ENCODE measurements around the gene CD83. TPM values are rescaled to one million over a fixed set of nuclear protein-coding genes. Genes with fewer than 3 reads are reported as not detected.
"Not testable (repeated sequence)": the region's sequence is repeated elsewhere in the genome, so short reads cannot be mapped to it uniquely, and the experiment has no call there.

CD83 gene
- polyA plus RNA-seq (ENCODE audit: low read depth in 6 of 6), result 100 to 1,000 TPM in 4 of 6 donors, 10 to 100 TPM in 2; 57.0 to 622 (median 209) TPM

- peaks cover 0 to 4% (median 0%) of the 10 kb centered on the region in 3 donors for H3K27me3 Mint-ChIP-seq
- ATAC-seq (ENCODE audit: low read depth in 2 of 2) (peak; percentile 56 to 62), DNase-seq (peak; percentile 94)
- H3K36me3 Mint-ChIP-seq, result peaks cover 24 to 29% of the 10 kb centered on the region in 2 donors
- H3K27ac Mint-ChIP-seq, result peak within 1 kb of the TSS; percentile 98 to 100 (median 99)
- peak within 1 kb of the TSS; percentile 94 to 99 (median 98) for H3K4me3 Mint-ChIP-seq
- H3K9me3 Mint-ChIP-seq, result peaks cover 0 to 6% (median 0%) of the 10 kb centered on the region in 7 donors
- peaks cover 37 to 56% (median 49%) of the 10 kb centered on the region in 3 donors for H3K4me1 Mint-ChIP-seq
Observed at GRCh38 chr6:14117158-14118090, at the start of gene CD83. TSS of gene CD83 (plus strand) at chr6:14117772. CDS start at chr6:14117812, 40 bp downstream.

DNA sequence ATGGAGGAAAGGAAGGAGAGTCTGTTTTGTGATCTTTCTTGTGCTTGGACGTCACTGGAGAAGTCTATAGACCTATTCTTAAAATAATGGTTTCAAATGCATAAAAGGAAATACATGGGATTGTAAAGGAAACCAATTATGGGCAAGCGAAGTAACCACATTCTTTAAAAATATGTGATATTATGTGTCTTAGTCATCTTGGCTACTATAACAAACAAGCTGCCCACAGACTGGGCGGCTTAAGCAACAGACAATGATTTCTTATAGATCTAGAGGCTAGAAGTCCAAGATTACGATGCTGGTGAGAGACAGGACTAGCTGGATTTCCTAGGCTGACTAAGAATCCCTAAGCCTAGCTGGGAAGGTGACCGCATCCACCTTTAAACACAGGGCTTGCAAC lies 49.4 kb upstream of the CD83 start:
- Mint-ChIP-seq H3K27me3 (no peaks in the 10 kb centered on the region), H3K27ac (peak overlapping the region; percentile 10 to 89 (median 59)), H3K4me1 (peaks cover 7 to 45% (median 16%) of the 10 kb centered on the region in 3 donors), H3K4me3 (peak overlapping the region in 1 of 8 donors; percentile 3), H3K36me3 (no peaks in the 10 kb centered on the region), H3K9me3 (peaks cover 0 to 4% (median 0%) of the 10 kb centered on the region in 7 donors)
- ATAC-seq (ENCODE audit: low read depth in 2 of 2) (no peak), DNase-seq (no peak)

GRCh38 chr6:14068623-14069022 lies 48.9 kb upstream of the CD83 start:
- Mint-ChIP-seq H3K36me3 (no peaks in the 10 kb centered on the region), H3K9me3 (no peaks in the 10 kb centered on the region), H3K4me1 (peaks cover 11 to 48% (median 19%) of the 10 kb centered on the region in 3 donors), H3K27ac (peak overlapping the region in 5 of 6 donors; percentile 10 to 89 (median 47)), H3K4me3 (no peak overlapping the region), H3K27me3 (no peaks in the 10 kb centered on the region)
- no peak for DNase-seq
- no peak for ATAC-seq (ENCODE audit: low read depth in 2 of 2)

GRCh38 chr6:14070457-14070856 lies 47.1 kb upstream of the CD83 start:
- Mint-ChIP-seq H3K36me3 (no peaks in the 10 kb centered on the region), H3K27me3 (no peaks in the 10 kb centered on the region), H3K4me3 (no peak overlapping the region), H3K4me1 (peaks cover 29 to 62% (median 32%) of the 10 kb centered on the region in 3 donors), H3K9me3 (no peaks in the 10 kb centered on the region), H3K27ac (peak overlapping the region in 3 of 6 donors; percentile 12 to 77 (median 42))
- DNase-seq (no peak), ATAC-seq (ENCODE audit: low read depth in 2 of 2) (no peak)

- no peaks in the 10 kb centered on the region for H3K27me3 Mint-ChIP-seq
- H3K9me3 Mint-ChIP-seq, result no peaks in the 10 kb centered on the region
- peaks cover 24 to 66% (median 26%) of the 10 kb centered on the region in 3 donors for H3K4me1 Mint-ChIP-seq
- H3K27ac Mint-ChIP-seq, result peak overlapping the region; percentile 15 to 86 (median 62)
- ATAC-seq (ENCODE audit: low read depth in 2 of 2) (no peak), DNase-seq (no peak)
- H3K4me3 Mint-ChIP-seq, result no peak overlapping the region
- H3K36me3 Mint-ChIP-seq, result no peaks in the 10 kb centered on the region
Observed at GRCh38 chr6:14072084-14072483, 45.5 kb upstream of the CD83 start.

DNA sequence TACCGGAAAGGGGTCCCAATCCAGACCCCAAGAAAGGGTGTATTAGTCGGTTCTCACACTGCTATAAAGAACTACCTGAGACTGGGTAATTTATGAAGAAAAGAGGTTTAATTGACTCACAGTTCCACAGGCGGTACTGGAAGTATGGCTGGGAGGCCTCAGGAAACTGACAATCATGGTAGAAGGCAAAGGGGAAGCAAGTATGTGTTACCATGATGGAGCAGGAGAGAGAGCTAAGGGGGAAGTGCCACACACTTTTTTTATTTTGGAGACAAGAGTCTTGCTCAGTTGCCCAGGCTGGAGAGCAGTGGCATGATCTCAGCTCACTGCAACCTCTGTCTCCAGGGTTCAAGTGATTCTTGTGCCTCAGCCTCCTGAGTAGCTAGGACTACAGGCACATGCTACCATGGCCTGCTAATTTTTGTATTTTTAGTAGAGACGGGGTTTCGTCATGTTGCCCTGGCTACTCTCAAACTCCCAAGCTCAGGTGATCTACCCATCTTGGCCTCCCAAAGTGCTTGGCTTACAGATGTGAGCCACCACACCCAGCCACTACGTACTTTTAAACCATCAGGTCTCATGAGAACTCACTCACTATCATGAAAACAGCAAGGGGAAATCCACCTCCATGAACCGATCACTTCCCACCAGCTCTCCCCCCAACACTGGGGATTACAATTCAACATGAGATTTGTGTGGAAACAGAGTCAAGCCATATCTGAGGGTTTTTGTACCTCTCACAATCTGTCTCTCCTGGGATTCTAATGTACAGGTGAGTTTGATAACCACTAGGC lies 43.8 kb upstream of the CD83 start:
- not testable (repeated sequence) for H3K9me3 Mint-ChIP-seq, H3K36me3 Mint-ChIP-seq, H3K27me3 Mint-ChIP-seq
- ATAC-seq (ENCODE audit: low read depth in 2 of 2) (peak; percentile 67 to 69), DNase-seq (peak; percentile 77)
- H3K27ac Mint-ChIP-seq, result peak overlapping the region; percentile 98 to 99 (median 99)
- H3K4me1 Mint-ChIP-seq, result peaks cover 31 to 65% (median 34%) of the 10 kb centered on the region in 3 donors
- H3K4me3 Mint-ChIP-seq, result peak overlapping the region; percentile 30 to 93 (median 72)

DNA sequence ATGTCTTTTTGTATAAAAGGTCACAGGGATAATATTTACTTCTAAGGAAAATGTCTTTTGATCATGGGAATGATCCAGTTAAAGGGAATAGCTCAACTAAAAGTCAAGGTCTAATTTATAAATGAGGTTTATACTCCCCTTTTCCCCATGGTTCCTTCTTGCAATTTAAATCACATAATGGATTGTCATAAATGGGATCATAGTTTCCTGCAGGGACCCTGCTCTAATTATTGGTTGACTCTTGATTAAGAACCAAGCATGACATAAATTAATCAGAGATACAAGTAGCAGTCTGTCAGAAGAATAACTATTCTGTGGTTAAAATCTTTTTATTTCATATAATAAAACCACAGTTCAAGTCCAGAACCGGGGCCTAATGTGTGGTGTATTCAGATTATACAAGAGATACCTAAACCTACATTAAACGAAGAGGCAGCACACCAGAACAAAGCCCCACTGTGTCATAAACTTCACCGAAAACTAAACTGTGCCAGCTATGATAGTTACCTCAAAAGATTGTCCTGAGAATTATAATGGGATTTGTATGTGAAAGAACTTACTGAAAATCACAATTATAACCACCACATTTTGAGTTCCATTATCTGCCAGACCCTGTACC lies 43.0 kb upstream of the CD83 start:
- H3K4me3 Mint-ChIP-seq, result peak overlapping the region; percentile 76 to 93 (median 86)
- no peaks in the 10 kb centered on the region for H3K9me3 Mint-ChIP-seq
- peak; percentile 5 to 12 for ATAC-seq (ENCODE audit: low read depth in 2 of 2)
- no peaks in the 10 kb centered on the region for H3K27me3 Mint-ChIP-seq
- no peaks in the 10 kb centered on the region for H3K36me3 Mint-ChIP-seq
- peaks cover 31 to 65% (median 34%) of the 10 kb centered on the region in 3 donors for H3K4me1 Mint-ChIP-seq
- no peak for DNase-seq
- H3K27ac Mint-ChIP-seq, result peak overlapping the region; percentile 98 to 99 (median 99)

DNA sequence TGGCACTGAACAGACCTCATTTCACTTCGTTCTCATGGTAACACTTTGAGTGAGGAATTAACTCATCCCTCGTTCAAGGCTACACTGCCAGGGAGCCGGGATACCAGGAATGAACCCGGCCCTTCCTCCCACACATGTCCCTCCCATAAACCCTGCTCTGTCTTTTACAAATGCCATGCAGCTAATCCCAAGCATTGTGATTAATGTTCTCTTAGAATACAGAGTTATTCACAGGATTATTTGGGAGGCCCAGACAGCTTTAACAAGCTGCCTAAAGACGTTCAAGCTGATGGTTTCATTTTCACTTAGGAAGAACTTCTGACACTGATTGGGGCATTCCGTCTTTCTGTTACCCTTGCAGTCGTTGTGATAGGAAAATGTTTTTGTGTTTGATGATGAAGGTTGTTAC lies 42.5 kb upstream of the CD83 start:
- DNase-seq, result peak; percentile 73
- peak; percentile 82 to 86 for ATAC-seq (ENCODE audit: low read depth in 2 of 2)
- H3K27ac Mint-ChIP-seq, result peak overlapping the region; percentile 98 to 99 (median 99)
- no peaks in the 10 kb centered on the region for H3K9me3 Mint-ChIP-seq
- H3K27me3 Mint-ChIP-seq, result no peaks in the 10 kb centered on the region
- peak overlapping the region; percentile 76 to 93 (median 86) for H3K4me3 Mint-ChIP-seq
- peaks cover 31 to 66% (median 34%) of the 10 kb centered on the region in 3 donors for H3K4me1 Mint-ChIP-seq
- no peaks in the 10 kb centered on the region for H3K36me3 Mint-ChIP-seq

DNA sequence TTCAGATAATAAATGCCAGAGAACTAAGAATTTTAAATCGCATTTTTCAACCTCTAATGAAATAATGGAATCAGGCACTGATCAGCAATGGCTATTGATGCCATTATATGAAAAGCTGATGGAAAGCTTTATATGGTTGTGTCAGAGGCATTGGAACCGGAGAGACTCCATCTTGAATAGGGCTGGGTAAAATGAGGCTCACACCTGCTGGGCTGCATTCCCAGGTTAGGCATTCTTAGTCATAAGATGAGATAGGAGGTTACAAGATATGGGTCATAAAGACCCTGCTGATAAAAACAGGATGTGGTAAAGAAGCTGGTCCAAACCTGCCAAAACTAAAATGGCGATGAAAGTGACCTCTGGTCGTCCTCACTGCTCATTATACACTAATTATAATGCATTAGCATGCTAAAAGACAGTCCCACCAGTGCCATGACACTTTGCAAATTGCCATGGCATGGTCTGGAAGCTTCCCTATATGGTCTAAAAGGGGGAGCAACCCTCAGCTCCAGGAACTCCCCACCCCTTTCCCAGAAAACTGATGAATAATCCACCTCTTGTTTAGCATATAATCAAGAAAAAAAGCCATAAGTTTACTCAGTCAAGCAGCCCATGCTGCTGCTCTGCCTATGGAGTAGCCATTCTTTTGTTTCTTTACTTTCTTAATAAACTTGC lies 40.2 kb upstream of the CD83 start:
- DNase-seq, result no peak
- peaks cover 32 to 76% (median 40%) of the 10 kb centered on the region in 3 donors for H3K4me1 Mint-ChIP-seq
- no peaks in the 10 kb centered on the region for H3K27me3 Mint-ChIP-seq
- no peak for ATAC-seq (ENCODE audit: low read depth in 2 of 2)
- peak overlapping the region in 1 of 8 donors; percentile 64 for H3K4me3 Mint-ChIP-seq
- peak overlapping the region in 3 of 6 donors; percentile 12 to 83 (median 77) for H3K27ac Mint-ChIP-seq
- H3K9me3 Mint-ChIP-seq, result no peaks in the 10 kb centered on the region
- no peaks in the 10 kb centered on the region for H3K36me3 Mint-ChIP-seq

DNA sequence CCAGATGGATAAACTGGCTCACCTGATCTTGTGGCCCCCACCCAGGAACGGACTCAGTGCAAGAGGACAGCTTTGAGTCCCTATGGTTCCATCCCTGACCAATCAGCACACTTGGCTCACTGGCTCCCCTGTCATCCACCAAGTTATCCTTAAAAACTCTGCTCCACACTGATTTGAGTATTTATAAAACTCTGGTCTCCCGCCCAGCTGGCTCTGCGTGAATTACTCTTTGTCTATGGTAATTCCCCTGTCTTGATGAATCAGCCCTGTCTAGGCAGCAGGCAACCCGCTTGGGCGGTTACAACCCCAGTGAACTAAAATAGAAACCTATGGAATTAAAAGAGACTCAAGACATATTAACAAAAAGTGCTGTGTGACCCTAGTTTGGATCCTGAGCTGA lies 38.1 kb upstream of the CD83 start:
- peaks cover 27 to 80% (median 36%) of the 10 kb centered on the region in 3 donors for H3K4me1 Mint-ChIP-seq
- no peak for DNase-seq
- no peaks in the 10 kb centered on the region for H3K9me3 Mint-ChIP-seq
- ATAC-seq (ENCODE audit: low read depth in 2 of 2), result no peak
- H3K36me3 Mint-ChIP-seq, result no peaks in the 10 kb centered on the region
- H3K27ac Mint-ChIP-seq, result peak overlapping the region in 2 of 6 donors; percentile 9 to 30
- no peaks in the 10 kb centered on the region for H3K27me3 Mint-ChIP-seq
- H3K4me3 Mint-ChIP-seq, result no peak overlapping the region

DNA sequence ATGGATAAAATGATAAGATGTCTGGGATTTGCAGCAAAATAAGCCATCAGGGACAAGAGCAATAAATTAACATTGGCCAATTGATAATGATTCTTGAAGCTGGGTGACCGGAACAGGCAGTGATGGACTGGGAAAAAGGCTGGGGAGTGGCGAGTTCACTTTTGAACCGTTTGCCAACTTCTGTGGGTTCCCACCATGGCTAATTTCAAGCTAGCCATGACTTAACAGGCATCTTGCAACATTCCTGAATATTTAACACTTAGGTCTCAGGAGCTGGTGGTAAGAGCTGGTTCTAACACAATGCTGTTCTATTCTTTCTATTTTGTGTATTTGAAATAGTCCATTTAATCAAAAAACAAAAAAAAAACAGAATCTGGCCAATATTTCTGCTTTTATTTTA lies 37.6 kb upstream of the CD83 start:
- DNase-seq, result no peak
- H3K4me3 Mint-ChIP-seq, result peak overlapping the region in 1 of 8 donors; percentile 1
- no peaks in the 10 kb centered on the region for H3K27me3 Mint-ChIP-seq
- no peaks in the 10 kb centered on the region for H3K9me3 Mint-ChIP-seq
- H3K36me3 Mint-ChIP-seq, result no peaks in the 10 kb centered on the region
- no peak for ATAC-seq (ENCODE audit: low read depth in 2 of 2)
- peaks cover 27 to 79% (median 35%) of the 10 kb centered on the region in 3 donors for H3K4me1 Mint-ChIP-seq
- H3K27ac Mint-ChIP-seq, result peak overlapping the region in 3 of 6 donors; percentile 30 to 65 (median 50)

GRCh38 chr6:14081126-14081525 lies 36.4 kb upstream of the CD83 start:
- Mint-ChIP-seq H3K27ac (no peak overlapping the region), H3K4me1 (peaks cover 33 to 83% (median 40%) of the 10 kb centered on the region in 3 donors), H3K27me3 (no peaks in the 10 kb centered on the region), H3K36me3 (no peaks in the 10 kb centered on the region), H3K9me3 (no peaks in the 10 kb centered on the region), H3K4me3 (no peak overlapping the region)
- no peak for DNase-seq
- no peak for ATAC-seq (ENCODE audit: low read depth in 2 of 2)
